GM23338 (cell line): ENCODE measurements around the gene MGLL.

ENCODE experiments used
- CTCF ChIP-seq, 2 experiments: fragments of 200-600 bp in 1 of 2; sonication (generic) in 1 of 2; conservative IDR thresholded peaks; 2 replicates each; pipeline versions ENCODE4 v1.5.1 to v1.6.1; 2016 to 2017; ENCODE audit warnings: antibody characterized with exemption in 2 of 2, low read depth in 2 of 2, mild to moderate bottlenecking in 2 of 2, moderate library complexity in 1 of 2
- POLR2AphosphoS5 ChIP-seq: IDR thresholded peaks from 2 replicates; pipeline ENCODE4 v1.6.1; 2016; ENCODE audit warnings: antibody characterized with exemption, low read depth

DNA sequence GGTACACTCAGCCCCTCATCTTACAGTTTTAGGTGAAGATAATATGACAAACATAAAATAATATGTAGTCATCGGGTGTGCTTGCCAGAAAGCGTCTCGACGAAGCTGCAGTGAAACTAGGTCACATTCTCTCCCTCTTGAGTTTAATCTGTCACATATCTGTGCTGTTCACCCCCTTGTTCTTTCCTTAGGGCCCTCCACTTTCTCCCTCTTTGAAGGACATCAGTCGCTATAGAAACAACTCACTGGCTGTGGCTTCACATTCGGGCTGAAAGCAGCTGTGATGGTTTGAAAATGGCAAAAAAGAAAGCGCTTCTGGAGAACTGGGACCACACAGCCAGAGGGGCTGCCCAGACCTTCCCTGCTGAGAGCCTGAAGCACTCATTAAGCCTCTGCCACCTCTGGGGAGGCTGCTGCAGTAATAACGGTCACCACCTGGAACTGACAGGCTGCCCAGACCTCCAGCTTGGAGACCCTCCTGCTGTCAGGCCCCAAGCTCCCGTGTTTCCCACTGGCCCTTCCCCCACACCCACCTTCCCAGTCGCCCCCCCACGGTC, 99.2 kb downstream of the MGLL start:
- TF ChIP-seq POLR2AphosphoS5 (no peak), CTCF (conservative IDR thresholded peaks at IDR 0.05; ENCODE audit: low read depth in 2 of 2) (no peak)
